IPS DF 19.7 (cell line): ENCODE results near the gene MSL3B.

ENCODE experiments used
- DNase-seq: peaks from one replicate; pipeline ENCODE4 v3.0.0-alpha.2; 2013; ENCODE audit warnings: low read depth, low spot score

Gene MSL3B

GRCh38 chr2:233853353-233853752, 14.8 kb downstream of the MSL3B start:
- no peak for DNase-seq

GRCh38 chr2:233852056-233852455, 16.1 kb downstream of the MSL3B start:
- no peak for DNase-seq

GRCh38 chr2:233851169-233851568, 17.0 kb downstream of the MSL3B start:
- no peak for DNase-seq

DNA sequence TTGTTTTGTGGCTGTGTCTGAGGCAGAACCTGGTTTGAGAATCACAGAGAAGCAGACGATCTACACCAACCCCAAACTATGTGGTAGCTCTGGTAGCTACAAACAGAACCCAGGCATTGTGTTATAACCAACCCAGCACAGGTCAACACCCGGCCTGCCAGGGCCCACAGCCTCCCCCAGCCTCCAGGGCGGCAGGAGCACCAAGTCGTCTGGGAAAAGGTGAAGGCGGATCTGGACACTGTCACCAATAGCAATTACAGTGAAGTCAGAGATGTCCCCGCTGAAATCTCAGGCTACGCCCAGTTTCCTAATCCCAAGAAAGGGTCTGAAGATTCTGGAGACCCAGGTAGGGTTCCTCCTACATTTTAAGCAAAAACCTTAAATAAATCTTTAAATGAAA, 17.4 kb downstream of the MSL3B start:
- DNase-seq, result no peak

DNA sequence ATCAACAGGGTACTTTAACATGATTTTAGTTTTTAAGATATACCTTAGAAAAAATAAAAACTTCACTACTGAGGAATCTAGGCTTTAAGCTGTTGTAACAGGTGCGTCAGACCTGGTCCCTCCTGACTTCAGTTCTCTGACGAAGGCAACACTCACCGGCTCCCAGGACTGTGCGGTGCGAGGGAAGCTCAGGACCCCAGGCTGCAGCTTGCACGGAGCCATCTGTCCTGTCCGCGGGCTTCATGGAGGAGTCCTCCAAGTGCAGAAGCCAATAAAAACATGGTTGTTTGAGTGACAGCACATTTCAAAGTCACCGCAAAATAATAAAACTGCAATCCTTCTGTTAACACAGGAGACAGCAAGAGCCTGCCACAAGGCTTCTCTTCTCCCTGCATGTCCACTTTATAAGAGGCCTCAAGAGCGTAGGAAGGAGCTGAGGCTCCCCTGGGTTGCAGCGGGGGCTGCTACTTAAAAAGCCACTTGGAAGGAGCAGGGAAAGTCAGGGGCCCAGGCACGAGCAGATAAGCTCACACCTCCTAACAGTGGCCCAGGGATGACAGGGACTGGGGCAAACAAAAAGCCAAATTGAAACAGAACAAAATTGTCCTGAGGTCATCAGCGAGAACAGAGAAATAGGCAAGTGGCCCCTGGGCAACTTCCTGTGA, 18.4 kb downstream of the MSL3B start:
- DNase-seq, result no peak

DNA sequence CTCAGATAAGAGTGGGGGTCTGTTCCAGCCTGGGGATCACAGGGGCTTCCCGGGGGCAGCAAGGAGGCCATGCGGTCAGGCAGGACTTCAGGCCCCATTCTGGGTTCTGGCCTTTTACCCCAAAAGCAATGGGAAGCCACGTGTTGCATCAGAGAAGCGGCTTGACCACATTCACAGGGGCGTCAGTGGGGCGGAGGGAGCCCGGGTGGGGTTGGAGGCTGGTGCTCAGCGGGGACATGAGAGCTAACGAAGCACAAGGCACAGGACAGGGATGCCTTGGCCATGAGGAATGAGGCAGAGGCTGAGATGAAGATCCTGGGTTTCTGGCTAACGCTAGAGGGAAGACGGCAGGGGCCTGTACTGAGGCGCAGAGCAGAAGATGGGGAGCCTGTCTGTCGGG, 19.9 kb downstream of the MSL3B start:
- no peak for DNase-seq

GRCh38 chr2:233847248-233847898, 20.8 kb downstream of the MSL3B start:
- DNase-seq, result no peak

GRCh38 chr2:233846387-233847247, 21.6 kb downstream of the MSL3B start:
- DNase-seq, result no peak

GRCh38 chr2:233845301-233846060, 22.7 kb downstream of the MSL3B start:
- no peak for DNase-seq

- no peak for DNase-seq
These were observed 23.4 kb downstream of the MSL3B start for GRCh38 chr2:233844836-233845235.

GRCh38 chr2:233844064-233844807, 23.9 kb downstream of the MSL3B start:
- no peak for DNase-seq

DNA sequence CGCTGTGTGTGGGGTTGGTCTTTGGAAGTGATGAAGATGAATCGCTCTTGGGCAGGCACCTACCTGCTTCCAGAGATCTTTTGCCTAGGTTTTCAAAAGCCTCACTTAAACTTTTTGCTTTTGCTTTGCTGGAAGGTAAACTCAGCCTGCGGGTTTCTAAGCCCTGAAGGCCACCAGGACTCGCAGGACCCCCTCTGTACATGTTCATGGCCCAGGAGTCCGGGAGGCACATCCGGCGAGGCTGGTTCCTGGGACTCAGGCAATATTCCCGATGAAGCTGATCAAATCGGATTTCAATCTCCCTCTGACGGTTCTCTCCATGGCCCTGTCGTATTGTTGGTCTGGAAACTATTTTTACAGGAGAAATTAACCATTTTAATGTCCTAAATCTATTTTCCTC, 27.0 kb downstream of the MSL3B start:
- DNase-seq, result no peak

DNA sequence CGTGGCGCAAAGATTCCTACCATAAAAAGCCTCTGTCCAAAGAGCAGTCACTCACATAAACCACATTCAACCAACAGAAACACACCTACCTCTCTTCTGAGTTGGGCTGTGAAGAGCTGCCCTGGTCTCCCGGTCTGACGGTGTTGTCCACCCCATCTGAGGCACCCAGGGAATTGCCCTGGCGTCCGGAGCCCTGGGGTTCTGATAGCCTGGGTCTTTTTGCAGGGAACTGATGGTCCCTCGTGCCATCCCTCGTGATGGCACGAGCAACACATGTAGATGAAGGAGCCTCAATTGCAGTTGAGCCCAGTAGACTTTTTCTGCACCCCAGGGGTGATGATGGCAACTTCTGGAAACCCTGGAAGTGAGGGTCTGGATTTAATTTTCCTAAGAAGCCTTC, 27.7 kb downstream of the MSL3B start:
- no peak for DNase-seq

DNA sequence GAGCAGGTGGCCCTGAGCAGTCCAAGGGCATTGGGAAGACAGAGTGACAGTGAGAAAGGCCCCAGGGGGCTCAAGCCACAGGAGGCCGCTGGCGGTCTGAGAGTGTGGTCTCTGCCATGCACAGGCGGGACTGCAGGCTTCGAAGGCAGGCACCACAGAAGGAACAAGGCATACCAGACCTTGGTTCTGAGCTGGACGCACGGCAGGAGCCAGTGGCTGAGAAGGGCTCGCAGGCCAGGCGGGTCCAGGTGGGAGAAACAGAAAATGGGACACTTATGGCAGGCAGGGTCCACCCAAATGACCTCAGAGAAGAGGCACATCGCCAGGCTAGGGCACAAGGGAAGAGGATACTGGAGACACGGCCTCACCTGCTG, 28.8 kb downstream of the MSL3B start:
- no peak for DNase-seq

GRCh38 chr2:233838726-233839446, 29.3 kb downstream of the MSL3B start:
- DNase-seq, result no peak

GRCh38 chr2:233838251-233838650, 29.9 kb downstream of the MSL3B start:
- DNase-seq, result no peak

DNA sequence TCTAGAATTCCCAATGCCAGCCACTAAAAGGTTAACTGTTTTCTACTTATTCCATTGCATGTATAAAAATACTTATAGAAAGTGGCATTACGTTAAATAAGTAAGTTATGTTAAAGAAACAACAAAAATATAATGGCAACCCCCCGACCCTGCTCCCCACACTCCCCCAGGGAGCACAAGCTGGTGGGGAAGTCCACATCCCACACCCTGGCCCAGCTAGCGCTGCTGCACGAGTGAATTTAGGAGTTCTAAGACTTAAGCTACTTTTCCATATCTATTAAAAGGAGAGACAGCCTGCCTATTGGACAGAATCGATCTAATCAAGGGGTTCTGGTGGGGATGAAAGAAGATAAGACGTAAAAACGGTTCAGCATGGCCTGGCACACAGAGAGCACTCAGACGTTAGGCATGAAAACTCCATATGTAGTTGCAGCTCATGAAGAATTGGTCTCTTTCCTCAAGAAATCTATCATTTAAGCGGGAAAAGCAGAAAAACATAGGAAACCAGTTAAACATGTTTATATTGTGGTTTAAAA, 30.4 kb downstream of the MSL3B start:
- DNase-seq, result no peak

- DNase-seq, result no peak
These were observed 31.8 kb downstream of the MSL3B start for GRCh38 chr2:233836359-233836758.

DNA sequence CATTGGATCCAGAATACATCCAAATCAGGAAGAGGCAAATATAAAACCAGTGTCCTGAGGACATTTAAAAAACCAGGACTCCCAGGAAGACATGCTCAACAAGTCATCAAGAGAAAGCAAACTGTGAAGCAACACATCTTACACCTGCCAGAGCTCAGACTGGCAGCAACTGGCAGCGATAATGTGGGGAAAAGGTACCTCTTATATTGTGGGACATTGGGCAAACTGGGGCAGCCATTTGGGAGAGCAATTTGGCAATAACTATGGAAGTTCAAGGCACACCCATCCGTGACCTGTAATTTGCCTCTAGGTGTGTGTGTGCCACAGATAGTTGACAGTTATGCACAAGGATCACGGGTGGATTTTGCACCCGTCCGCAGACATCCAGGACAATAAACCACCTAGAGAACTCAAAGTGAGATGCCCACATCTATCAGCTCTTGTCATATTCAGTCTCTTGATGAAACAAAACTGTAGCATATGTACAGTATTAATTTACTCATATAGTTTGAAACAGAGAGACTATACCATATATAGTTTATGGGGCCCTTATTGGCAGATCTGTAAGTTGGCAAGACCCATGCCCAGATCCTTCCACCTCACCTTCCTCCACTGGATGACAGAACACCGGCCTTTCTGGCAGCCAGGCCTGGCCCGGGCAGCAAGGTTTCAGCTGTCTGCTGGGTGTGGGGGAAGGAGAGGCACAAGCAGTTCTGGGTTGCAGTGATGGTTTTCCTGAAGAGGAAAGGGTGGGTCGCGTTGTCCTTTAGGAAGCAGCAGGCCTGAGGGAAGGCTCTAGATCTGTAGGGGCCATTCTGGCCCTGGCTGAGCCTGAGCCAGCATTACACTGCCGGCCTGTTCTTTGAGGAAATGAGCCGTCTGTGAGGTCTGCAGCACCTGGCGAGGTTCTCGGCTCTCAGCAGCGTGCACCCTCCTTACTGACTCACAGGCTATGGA, 32.7 kb downstream of the MSL3B start:
- DNase-seq, result no peak
